Transverse colon (tissue), 4 donors: Measurements from ENCODE around the gene FOXP2. TPM values are rescaled to one million over a fixed set of nuclear protein-coding genes. Genes with fewer than 3 reads are reported as not detected.

Experiments
- DNase-seq: peaks from one replicate; pipeline ENCODE4 v3.0.0-alpha.2; 2019
- H3K27ac ChIP-seq, 4 donors: fragments of 200-600 bp; sonication (generic); 2 replicates each; pipeline ENCODE4 v1.5.1; 2016 to 2018; ENCODE audit warnings: inconsistent platforms in 4 of 4
- H3K27me3 ChIP-seq: fragments of 200-600 bp; sonication (generic); 2 replicates; pipeline ENCODE4 v1.5.1; 2017; ENCODE audit warnings: inconsistent platforms
- H3K36me3 ChIP-seq, 4 donors: fragments of 200-600 bp; sonication (generic); 2 replicates each; pipeline ENCODE4 v1.5.1; 2017 to 2019; ENCODE audit warnings: inconsistent platforms in 4 of 4
- H3K4me1 ChIP-seq, 4 donors: fragments of 200-600 bp; sonication (generic); 2 replicates each; pipeline ENCODE4 v1.5.1; 2017 to 2020; ENCODE audit warnings: inconsistent platforms in 4 of 4
- H3K4me3 ChIP-seq, 4 donors: fragments of 200-600 bp; sonication (generic); 1 replicate in 1 of 4; 2 replicates in 3 of 4; pipeline versions ENCODE4 v1.5.1 to v1.6.1; 2017 to 2019; ENCODE audit warnings: inconsistent platforms in 4 of 4
- H3K9me3 ChIP-seq, 2 donors: fragments of 200-600 bp; sonication (generic); 2 replicates each; pipeline ENCODE4 v1.5.1; 2017 to 2019; ENCODE audit warnings: inconsistent platforms in 2 of 2
- CTCF ChIP-seq, 5 experiments: fragments of 200-600 bp in 3 of 5; fragments of 450-650 bp in 2 of 5; sonication (generic) in 3 of 5; IDR thresholded peaks; 1 replicate in 2 of 5; 2 replicates in 3 of 5; pipeline ENCODE4 v1.5.1; 2016 to 2017; ENCODE audit warnings: antibody characterized with exemption in 5 of 5, inconsistent platforms in 3 of 5, mild to moderate bottlenecking in 2 of 5, moderate library complexity in 1 of 5
- EP300 ChIP-seq: sonication (generic); formaldehyde crosslinking; IDR thresholded peaks from one replicate; pipeline ENCODE4 v1.6.1; 2017; ENCODE audit warnings: antibody characterized with exemption, low read depth
- POLR2A ChIP-seq: fragments of 450-650 bp; IDR thresholded peaks from one replicate; pipeline ENCODE4 v1.6.1; 2016; ENCODE audit warnings: antibody characterized with exemption, mild to moderate bottlenecking, moderate library complexity
- POLR2AphosphoS5 ChIP-seq, 3 donors: sonication (generic); formaldehyde crosslinking; IDR thresholded peaks; one replicate each; pipeline ENCODE4 v1.6.1; 2016; ENCODE audit warnings: antibody characterized with exemption in 3 of 3
- WGBS, 2 donors: methylation state at CpG; one replicate each; pipeline ENCODE4 v1.1.5; 2018; ENCODE audit warnings: low coverage in 1 of 2; 5-methylcytosine and 5-hydroxymethylcytosine counted together
- in situ Hi-C, 4 donors: fragments of 200-750 bp; cut with MboI; loops; one replicate each; pipeline versions ENCODE4 v1.15.0 to v1.15.1; 2017; ENCODE audit warnings: low sequenced_read_pairs in 3 of 4, low pct_ligation_motif_present in 1 of 4, low pct_unique_long_range_greater_than_20kb in 1 of 4
- intact Hi-C: fragments of 100-400 bp; cut with DNase I; formaldehyde crosslinking; loops from one replicate; pipeline ENCODE4 v1.15.1; 2023; ENCODE audit warnings: low total_unique reads
- total RNA-seq, 4 donors: library from RNA; depleted of rRNA; stranded (reverse); fragments of >200 nt; gene quantifications; one replicate each; pipeline ENCODE4 v1.1.0, GENCODE V29; 2016

The FOXP2 gene
- total RNA-seq, 4 donors from 2014 or later, result 20.5 to 102 (median 34.0) TPM

- Histone ChIP-seq H3K4me3 (no peak overlapping the region), H3K36me3 (no peaks in the 10 kb centered on the region), H3K27me3 (no peaks in the 10 kb centered on the region), H3K9me3 (no peaks in the 10 kb centered on the region), H3K27ac (peak overlapping the region; percentile 22 to 48 (median 41)), H3K4me1 (peaks cover 0 to 39% (median 15%) of the 10 kb centered on the region in 4 donors)
- 32 to 33% methylated on average over 5 to 7 of the region's 7 CpGs for whole genome bisulfite sequencing, 2 donors
- DNase-seq, result peak; percentile 22
- in situ Hi-C loops (loop anchor here in 1 of 4 donors (25.0 kb wide), 1 partner anchor 336 kb away; no protein-coding TSS in a partner anchor), intact Hi-C loops (no loop called here)
- TF ChIP-seq EP300 (no peak), CTCF (IDR thresholded peaks at IDR 0.05) (peak; percentile 29 to 57 (median 38)), POLR2AphosphoS5 (IDR thresholded peaks at IDR 0.05) (peak in 1 of 3 donors; percentile 56)
These were observed 8.2 kb downstream of the FOXP2 start for GRCh38 chr7:114422507-114423501.

GRCh38 chr7:114426382-114426781 lies 11.8 kb downstream of the FOXP2 start:
- no peaks in the 10 kb centered on the region for H3K27me3 ChIP-seq
- H3K27ac ChIP-seq, result no peak overlapping the region
- 80 to 83% methylated on average over 2 of the region's 2 CpGs for WGBS, 2 donors
- H3K4me1 ChIP-seq, result peaks cover 0 to 43% (median 18%) of the 10 kb centered on the region in 4 donors
- TF ChIP-seq POLR2AphosphoS5 (IDR thresholded peaks at IDR 0.05), result no peak
- no peak for TF ChIP-seq POLR2A
- H3K9me3 ChIP-seq, result no peaks in the 10 kb centered on the region
- in situ Hi-C loops, result no loop called here
- no peak for DNase-seq
- intact Hi-C loops, result no loop called here
- no peaks in the 10 kb centered on the region for H3K36me3 ChIP-seq
- H3K4me3 ChIP-seq, result no peak overlapping the region

GRCh38 chr7:114426824-114427223 lies 12.2 kb downstream of the FOXP2 start:
- 42 to 63% methylated on average over 4 of the region's 4 CpGs for WGBS, 2 donors
- intact Hi-C loops (no loop called here), in situ Hi-C loops (no loop called here)
- no peak for DNase-seq
- H3K27me3 ChIP-seq, result no peaks in the 10 kb centered on the region
- H3K4me3 ChIP-seq, result no peak overlapping the region
- no peaks in the 10 kb centered on the region for H3K36me3 ChIP-seq
- TF ChIP-seq POLR2AphosphoS5 (IDR thresholded peaks at IDR 0.05), result no peak
- TF ChIP-seq CTCF (IDR thresholded peaks at IDR 0.05), result peak; percentile 18 to 53 (median 27)
- no peak for TF ChIP-seq POLR2A
- TF ChIP-seq EP300, result no peak
- H3K27ac ChIP-seq, result no peak overlapping the region
- no peaks in the 10 kb centered on the region for H3K9me3 ChIP-seq
- H3K4me1 ChIP-seq, result peaks cover 0 to 39% (median 15%) of the 10 kb centered on the region in 4 donors

GRCh38 chr7:114428211-114428610 lies 13.6 kb downstream of the FOXP2 start:
- Histone ChIP-seq H3K27me3 (no peaks in the 10 kb centered on the region), H3K4me3 (no peak overlapping the region), H3K4me1 (peaks cover 0 to 25% (median 7%) of the 10 kb centered on the region in 4 donors), H3K27ac (no peak overlapping the region), H3K36me3 (no peaks in the 10 kb centered on the region), H3K9me3 (no peaks in the 10 kb centered on the region)
- WGBS, 2 donors, result 48 to 56% methylated on average over 1 of the region's 1 CpG
- TF ChIP-seq EP300, result no peak
- peak in 1 of 3 donors; percentile 8 for TF ChIP-seq POLR2AphosphoS5 (IDR thresholded peaks at IDR 0.05)
- intact Hi-C loops (no loop called here), in situ Hi-C loops (no loop called here)
- DNase-seq, result no peak

- TF ChIP-seq EP300 (no peak), CTCF (IDR thresholded peaks at IDR 0.05) (no peak), POLR2AphosphoS5 (IDR thresholded peaks at IDR 0.05) (no peak), POLR2A (no peak)
- no peak for DNase-seq
- Histone ChIP-seq H3K27ac (no peak overlapping the region), H3K27me3 (no peaks in the 10 kb centered on the region), H3K36me3 (no peaks in the 10 kb centered on the region), H3K4me3 (no peak overlapping the region), H3K9me3 (no peaks in the 10 kb centered on the region), H3K4me1 (peaks cover 0 to 12% (median 5%) of the 10 kb centered on the region in 4 donors)
- 90 to 97% methylated on average over 4 to 5 of the region's 5 CpGs for WGBS, 2 donors
- intact Hi-C loops, result no loop called here
- in situ Hi-C loops, result no loop called here
These were observed 16.6 kb downstream of the FOXP2 start for GRCh38 chr7:114431189-114431588.
